Testis (tissue), 2 donors: ENCODE results near the gene DCLRE1A.

Experiments
- CTCF ChIP-seq, 3 experiments: fragments of 450-650 bp in 2 of 3; fragments of 200-600 bp in 1 of 3; sonication (generic) in 1 of 3; IDR thresholded peaks; one replicate each; pipeline ENCODE4 v1.5.1; 2016 to 2019; ENCODE audit warnings: antibody characterized with exemption in 3 of 3, mild to moderate bottlenecking in 2 of 3, moderate library complexity in 1 of 3
- POLR2A ChIP-seq: fragments of 450-650 bp; IDR thresholded peaks from one replicate; pipeline ENCODE4 v1.6.1; 2017; ENCODE audit warnings: antibody characterized with exemption, mild to moderate bottlenecking, moderate library complexity

- TF ChIP-seq CTCF (IDR thresholded peaks at IDR 0.05) (no peak), POLR2A (no peak)
Measured at GRCh38 chr10:113791691-113792090, 62.2 kb downstream of the DCLRE1A start.
